ENCODE measurements around the gene OR6C68. TPM values are rescaled to one million over a fixed set of nuclear protein-coding genes. Genes with fewer than 3 reads are reported as not detected.

The OR6C68 gene
- total and polyA plus RNA-seq, 2 donors (not counting 1 experiment from before 2014, with no cell fraction given) = not detected

- Histone ChIP-seq H3K79me2 (ENCODE audit: control insufficient read depth, insufficient read depth, low read length) (no peaks in the 10 kb centered on the region), H3K36me3 (ENCODE audit: control insufficient read depth, insufficient read depth, low read length) (no peaks in the 10 kb centered on the region), H3K4me3 (replicated peaks in 1 of 4; ENCODE audit: control extremely low read depth in 1 of 4, insufficient read depth in 1 of 4, low read depth in 3 of 4, low read length in 4 of 4) (no peak overlapping the region), H3K4me2 (ENCODE audit: extremely low read depth, insufficient read depth, low read length) (no peak overlapping the region), H3K9ac (ENCODE audit: insufficient read depth, low read length) (no peak overlapping the region), H2AFZ (ENCODE audit: low read length) (no peak overlapping the region), H3K27me3 (ENCODE audit: control insufficient read depth, insufficient read depth, low read length) (no peaks in the 10 kb centered on the region), H3K27ac (ENCODE audit: insufficient read depth, low read length) (no peak overlapping the region), H3K4me1 (ENCODE audit: control insufficient read depth, extremely low read depth, insufficient read depth, low read length) (no peaks in the 10 kb centered on the region), H4K20me1 (ENCODE audit: control insufficient read depth, extremely low read depth, insufficient read depth, low read length) (no peaks in the 10 kb centered on the region), H3K9me3 (ENCODE audit: control insufficient read depth, insufficient read depth, low read depth, low read length) (no peaks in the 10 kb centered on the region)
- TF ChIP-seq CTCF (conservative IDR thresholded peaks at IDR 0.05 in 1 of 2, IDR thresholded peaks at IDR 0.05 in 1 of 2; ENCODE audit: low read depth in 1 of 2, low read length in 2 of 2) = no peak
- no peak for TF ChIP-seq EZH2 (IDR thresholded peaks at IDR 0.05; ENCODE audit: low read length, missing control alignments)
- no peak for DNase-seq (ENCODE audit: low read depth in 2 of 2)
Observed at GRCh38 chr12:55467836-55468235, 24.3 kb upstream of the OR6C68 start.

- no peak overlapping the region for H3K27ac ChIP-seq (ENCODE audit: insufficient read depth, low read length)
- no peak overlapping the region for H3K4me2 ChIP-seq (ENCODE audit: extremely low read depth, insufficient read depth, low read length)
- H3K9me3 ChIP-seq (ENCODE audit: control insufficient read depth, insufficient read depth, low read depth, low read length) = no peaks in the 10 kb centered on the region
- H3K9ac ChIP-seq (ENCODE audit: insufficient read depth, low read length) = no peak overlapping the region
- H4K20me1 ChIP-seq (ENCODE audit: control insufficient read depth, extremely low read depth, insufficient read depth, low read length) = no peaks in the 10 kb centered on the region
- TF ChIP-seq CTCF (conservative IDR thresholded peaks at IDR 0.05 in 1 of 2, IDR thresholded peaks at IDR 0.05 in 1 of 2; ENCODE audit: low read depth in 1 of 2, low read length in 2 of 2) (no peak), EZH2 (IDR thresholded peaks at IDR 0.05; ENCODE audit: low read length, missing control alignments) (no peak)
- no peaks in the 10 kb centered on the region for H3K36me3 ChIP-seq (ENCODE audit: control insufficient read depth, insufficient read depth, low read length)
- H3K79me2 ChIP-seq (ENCODE audit: control insufficient read depth, insufficient read depth, low read length) = no peaks in the 10 kb centered on the region
- H3K4me1 ChIP-seq (ENCODE audit: control insufficient read depth, extremely low read depth, insufficient read depth, low read length) = no peaks in the 10 kb centered on the region
- H2AFZ ChIP-seq (ENCODE audit: low read length) = no peak overlapping the region
- DNase-seq (ENCODE audit: low read depth in 2 of 2) = no peak
- no peaks in the 10 kb centered on the region for H3K27me3 ChIP-seq (ENCODE audit: control insufficient read depth, insufficient read depth, low read length)
- no peak overlapping the region for H3K4me3 ChIP-seq (replicated peaks in 1 of 4; ENCODE audit: control extremely low read depth in 1 of 4, insufficient read depth in 1 of 4, low read depth in 3 of 4, low read length in 4 of 4)
Observed at GRCh38 chr12:55469291-55469690, 22.9 kb upstream of the OR6C68 start.

- H3K79me2 ChIP-seq (ENCODE audit: control insufficient read depth, insufficient read depth, low read length) = no peaks in the 10 kb centered on the region
Observed at GRCh38 chr12:55470088-55470829, 21.9 kb upstream of the OR6C68 start, which contains the start of gene OR6C70. TSS of gene OR6C70 (minus strand) at chr12:55470138. CDS start at chr12:55470138, 0 bp downstream.

More at GRCh38 chr12:55470088-55470829, 21.9 kb upstream of the OR6C68 start, which contains the start of gene OR6C70:
- no peaks in the 10 kb centered on the region for H3K36me3 ChIP-seq (ENCODE audit: control insufficient read depth, insufficient read depth, low read length)
- H3K27ac ChIP-seq (ENCODE audit: insufficient read depth, low read length) = no peak within 1 kb of the TSS
- no peak for TF ChIP-seq EZH2 (IDR thresholded peaks at IDR 0.05; ENCODE audit: low read length, missing control alignments)
- TF ChIP-seq CTCF (conservative IDR thresholded peaks at IDR 0.05 in 1 of 2, IDR thresholded peaks at IDR 0.05 in 1 of 2; ENCODE audit: low read depth in 1 of 2, low read length in 2 of 2) = no peak
- H3K9ac ChIP-seq (ENCODE audit: insufficient read depth, low read length) = no peak within 1 kb of the TSS
- H3K9me3 ChIP-seq (ENCODE audit: control insufficient read depth, insufficient read depth, low read depth, low read length) = no peaks in the 10 kb centered on the region
- H3K27me3 ChIP-seq (ENCODE audit: control insufficient read depth, insufficient read depth, low read length) = no peaks in the 10 kb centered on the region
- no peaks in the 10 kb centered on the region for H4K20me1 ChIP-seq (ENCODE audit: control insufficient read depth, extremely low read depth, insufficient read depth, low read length)
- DNase-seq (ENCODE audit: low read depth in 2 of 2) = no peak
- H3K4me3 ChIP-seq (replicated peaks in 1 of 4; ENCODE audit: control extremely low read depth in 1 of 4, insufficient read depth in 1 of 4, low read depth in 3 of 4, low read length in 4 of 4) = no peak within 1 kb of the TSS
- H3K4me1 ChIP-seq (ENCODE audit: control insufficient read depth, extremely low read depth, insufficient read depth, low read length) = no peaks in the 10 kb centered on the region
- H2AFZ ChIP-seq (ENCODE audit: low read length) = no peak within 1 kb of the TSS
- no peak within 1 kb of the TSS for H3K4me2 ChIP-seq (ENCODE audit: extremely low read depth, insufficient read depth, low read length)

Measured in fibroblast of lung (primary cell).